NCI-H510A (cell line): ENCODE results near the gene MAB21L2.
A peak's percentile ranks its signal among the peaks of the same experiment; 100 is the strongest.
"Not testable (repeated sequence)": the region's sequence is repeated elsewhere in the genome, so short reads cannot be mapped to it uniquely, and the experiment has no call there.

Source experiments
- DNase-seq: peaks from one replicate; lab custom pipeline; 2025; lab: John Stamatoyannopoulos, UW

The MAB21L2 gene

DNA sequence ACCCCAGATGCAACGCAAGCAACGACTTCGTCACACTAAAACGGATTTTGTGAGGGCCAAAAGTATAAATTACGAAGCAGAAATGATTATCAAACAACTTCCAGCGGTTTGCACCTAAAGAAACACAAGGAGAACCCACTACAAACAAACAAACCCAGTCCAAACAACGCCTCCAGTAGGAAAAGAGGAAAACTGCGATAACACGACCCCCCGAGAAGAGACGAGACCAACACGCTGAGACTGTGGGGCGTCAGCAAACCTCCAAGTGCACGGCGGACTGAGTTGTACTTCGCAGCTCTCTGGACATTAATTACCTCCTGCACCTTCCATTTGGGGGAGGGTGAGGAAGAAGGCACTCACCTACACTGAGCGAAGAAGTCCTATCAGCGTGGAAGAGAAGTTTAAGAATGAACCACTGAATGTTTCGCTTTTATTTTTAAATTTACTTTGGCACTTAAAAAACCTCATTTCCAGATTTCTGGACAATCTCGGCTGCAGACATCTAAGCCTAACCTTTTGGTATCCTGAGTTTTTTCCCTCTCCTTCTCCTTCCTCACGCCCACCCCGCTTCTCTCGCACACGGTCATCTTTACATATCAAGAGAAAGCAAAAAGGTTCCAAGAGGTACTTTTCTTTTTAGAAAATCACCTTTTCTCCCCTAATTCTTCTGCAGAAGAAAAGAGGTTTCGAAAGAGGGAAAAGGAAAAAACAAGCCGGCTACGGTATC, at the start of gene MAB21L2:
Gene MAB21L2 (plus strand): TSS at position 6 of the 727 bp plus-strand sequence. CDS start 879 bp downstream, outside the sequence.
- DNase-seq, result no peak

GRCh38 chr4:150533673-150534072, 48.3 kb upstream of the MAB21L2 start:
- no peak for DNase-seq

DNA sequence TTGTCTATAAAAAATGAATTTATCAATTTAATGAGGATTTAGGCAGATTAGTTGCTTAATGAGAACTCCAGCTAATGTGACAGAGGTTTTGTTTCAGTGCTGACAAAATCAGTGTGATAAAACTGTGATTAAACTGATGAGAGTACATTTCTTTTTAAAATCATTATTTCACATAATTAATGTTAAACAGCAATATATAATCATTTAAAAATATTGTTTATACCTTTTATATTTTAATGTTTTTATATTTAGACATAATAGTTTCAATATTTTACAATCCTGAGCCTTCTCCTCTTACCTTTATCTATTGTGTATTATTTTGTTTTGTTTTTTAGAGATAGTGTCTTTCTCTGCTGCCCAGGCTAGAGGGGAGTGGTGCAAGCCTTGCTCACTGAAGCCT, 47.1 kb upstream of the MAB21L2 start:
- DNase-seq, result no peak

- not testable (repeated sequence) for DNase-seq
These were observed 44.0 kb upstream of the MAB21L2 start for GRCh38 chr4:150537911-150538310.

DNA sequence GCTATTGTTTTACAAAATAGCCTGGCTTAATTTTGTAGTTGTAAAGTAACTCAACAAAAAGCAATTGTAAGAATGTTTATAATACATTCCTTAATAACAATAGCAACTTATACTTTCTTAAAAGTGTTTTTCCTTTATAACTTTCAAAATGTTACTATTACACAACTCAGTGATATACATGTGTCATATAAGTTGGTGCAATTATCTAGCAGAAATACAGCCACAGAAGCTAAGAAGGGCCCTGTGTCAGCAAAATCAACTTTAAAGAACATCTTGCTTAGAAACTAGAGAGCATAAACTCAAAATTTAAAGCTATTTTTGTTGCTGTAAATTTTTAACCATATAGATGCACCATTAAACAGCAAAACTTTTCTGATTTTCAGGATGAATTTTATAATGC, 41.4 kb upstream of the MAB21L2 start:
- DNase-seq, result no peak

DNA sequence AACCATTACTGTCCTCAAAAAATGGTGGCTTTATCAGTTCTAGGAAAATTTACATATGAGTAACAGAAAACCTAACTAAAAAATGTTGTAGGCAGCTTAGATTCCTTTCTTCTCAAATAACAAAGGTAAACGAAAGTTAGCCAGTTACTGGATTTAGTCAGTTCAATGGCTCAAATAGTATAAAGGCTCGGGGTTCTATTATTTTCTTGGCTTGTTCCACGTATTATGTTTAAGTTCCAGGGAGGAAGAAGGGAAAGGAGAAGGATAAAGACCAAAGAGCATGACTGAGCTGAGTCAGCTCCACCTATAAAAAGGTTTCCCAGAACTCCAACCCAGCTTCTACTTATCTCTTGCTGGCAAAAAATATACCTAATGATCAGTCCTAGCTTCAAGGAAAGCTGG, 41.0 kb upstream of the MAB21L2 start:
- no peak for DNase-seq

- no peak for DNase-seq
These were observed 40.3 kb upstream of the MAB21L2 start for GRCh38 chr4:150541681-150542080.

- no peak for DNase-seq
These were observed 38.9 kb upstream of the MAB21L2 start for GRCh38 chr4:150543042-150543441.

GRCh38 chr4:150546286-150546685, 35.7 kb upstream of the MAB21L2 start:
- DNase-seq, result no peak

DNA sequence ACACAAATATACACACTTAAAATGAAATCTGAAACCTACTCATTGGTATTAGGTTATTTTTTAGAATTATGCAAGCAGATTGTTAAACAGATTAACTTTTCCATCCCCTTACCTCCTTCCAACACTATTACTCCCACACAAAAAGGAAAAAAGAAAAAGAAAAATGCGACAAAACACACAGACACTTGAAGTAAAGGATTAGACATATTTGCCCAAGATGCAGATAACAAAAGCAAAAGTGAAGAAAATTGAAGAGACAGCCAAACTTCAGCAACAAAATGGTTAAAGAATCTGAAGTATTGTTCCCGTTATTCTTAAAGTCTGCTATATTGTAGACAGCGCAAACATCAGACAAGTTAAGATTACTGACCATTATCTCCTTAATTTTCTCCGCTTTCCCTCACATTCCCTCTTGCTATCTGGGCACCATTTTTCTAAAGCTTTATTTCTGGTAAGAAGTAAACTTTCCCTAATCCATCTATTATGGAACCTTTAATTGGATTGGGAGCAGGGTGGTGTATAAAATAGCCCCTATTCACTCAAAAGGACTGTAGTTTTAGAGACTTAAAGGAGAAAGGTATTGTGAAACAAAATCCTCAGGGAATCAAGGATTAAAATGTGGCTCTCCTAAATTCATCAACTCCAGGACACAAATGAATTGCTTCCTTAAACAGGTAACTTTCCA, 34.7 kb upstream of the MAB21L2 start:
- no peak for DNase-seq

GRCh38 chr4:150557811-150558210, 24.1 kb upstream of the MAB21L2 start:
- DNase-seq, result not testable (repeated sequence)

GRCh38 chr4:150561143-150561737, 20.7 kb upstream of the MAB21L2 start:
- no peak for DNase-seq

DNA sequence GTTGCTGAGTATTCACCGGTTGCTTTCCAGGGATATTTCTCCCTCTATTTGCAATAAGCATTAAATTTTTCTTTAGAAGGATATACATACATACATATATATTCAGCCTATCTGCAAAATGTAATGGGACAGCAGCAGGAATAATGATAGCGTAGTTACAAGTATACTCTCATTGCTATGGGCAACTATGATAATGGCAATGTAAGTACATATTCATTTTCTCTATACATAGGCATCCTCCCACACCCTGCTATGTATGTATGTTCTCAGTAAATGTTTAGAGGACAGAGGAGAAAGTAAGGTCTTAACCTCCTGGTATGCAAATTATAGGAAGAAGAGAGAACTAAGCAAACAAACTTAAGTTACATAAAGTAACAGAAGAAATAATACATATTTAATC, 19.7 kb upstream of the MAB21L2 start:
- no peak for DNase-seq

DNA sequence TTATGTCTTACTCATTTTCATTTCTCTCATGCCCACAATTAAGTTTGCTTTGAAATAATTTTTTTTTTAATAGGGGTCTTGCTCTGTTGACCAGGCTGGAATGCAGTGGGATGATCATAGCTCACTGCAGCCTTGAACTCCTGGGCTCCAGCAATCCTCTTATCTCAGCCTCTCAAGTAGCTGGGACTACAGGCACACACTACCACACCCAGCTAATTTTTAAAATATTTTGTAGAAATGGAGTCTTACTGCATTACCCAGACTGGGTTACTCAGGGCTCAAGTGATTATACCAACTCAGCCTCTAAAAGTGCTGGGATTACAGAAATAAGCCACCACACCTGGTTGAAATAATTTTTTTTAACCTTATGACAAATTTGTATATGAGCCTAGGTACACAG, 19.2 kb upstream of the MAB21L2 start:
- DNase-seq, result no peak

DNA sequence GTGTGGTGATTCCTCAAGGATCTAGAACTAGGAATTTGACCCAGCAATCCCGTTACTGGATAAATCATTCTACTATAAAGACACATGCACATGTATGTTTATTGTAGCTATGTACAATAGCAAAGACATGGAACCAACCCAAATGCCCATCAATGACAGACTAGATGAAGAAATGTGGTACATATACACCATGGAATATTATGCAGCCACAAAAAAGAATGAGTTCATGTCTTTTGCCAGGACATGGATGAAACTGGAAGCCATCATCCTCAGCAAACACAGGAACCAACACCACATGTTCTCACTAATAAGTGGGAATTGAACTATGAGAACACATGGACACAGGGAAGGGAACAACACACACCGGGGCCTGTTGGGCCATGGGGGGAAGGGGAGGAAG, 17.0 kb upstream of the MAB21L2 start:
- not testable (repeated sequence) for DNase-seq

GRCh38 chr4:150567070-150567469, 14.9 kb upstream of the MAB21L2 start:
- DNase-seq, result no peak

DNA sequence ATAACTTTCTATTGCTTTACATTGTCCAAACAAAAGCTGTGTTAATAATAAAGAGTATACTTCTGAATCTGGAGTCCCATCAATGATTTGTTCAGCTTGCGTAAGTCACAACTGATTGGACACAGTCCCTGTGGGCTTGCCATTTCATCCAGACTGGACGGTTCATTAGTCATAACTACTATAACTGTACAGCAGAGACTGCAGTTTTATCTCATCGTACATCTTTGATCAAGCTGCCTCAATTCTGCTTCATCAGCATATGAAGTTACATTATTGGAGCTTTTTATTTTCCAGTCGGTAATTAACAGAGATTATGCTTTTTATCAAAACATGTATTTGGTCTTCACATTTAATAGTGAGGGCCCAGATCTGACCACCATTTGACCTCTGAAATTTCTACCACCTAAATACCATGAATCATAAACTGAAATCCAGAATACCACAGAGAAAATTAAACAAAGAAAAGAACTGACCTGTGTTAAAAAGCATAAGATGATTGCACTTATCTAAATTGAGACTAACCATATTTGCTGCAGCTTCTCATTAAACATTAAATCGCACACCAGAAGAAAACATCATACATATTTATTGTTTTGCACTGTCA, 12.5 kb upstream of the MAB21L2 start:
- DNase-seq, result no peak

GRCh38 chr4:150569998-150570535, 11.9 kb upstream of the MAB21L2 start:
- no peak for DNase-seq

- DNase-seq, result peak; percentile 4
These were observed 11.1 kb upstream of the MAB21L2 start for GRCh38 chr4:150570862-150571261.

- DNase-seq, result no peak
These were observed 9.0 kb upstream of the MAB21L2 start for GRCh38 chr4:150572704-150573504.

DNA sequence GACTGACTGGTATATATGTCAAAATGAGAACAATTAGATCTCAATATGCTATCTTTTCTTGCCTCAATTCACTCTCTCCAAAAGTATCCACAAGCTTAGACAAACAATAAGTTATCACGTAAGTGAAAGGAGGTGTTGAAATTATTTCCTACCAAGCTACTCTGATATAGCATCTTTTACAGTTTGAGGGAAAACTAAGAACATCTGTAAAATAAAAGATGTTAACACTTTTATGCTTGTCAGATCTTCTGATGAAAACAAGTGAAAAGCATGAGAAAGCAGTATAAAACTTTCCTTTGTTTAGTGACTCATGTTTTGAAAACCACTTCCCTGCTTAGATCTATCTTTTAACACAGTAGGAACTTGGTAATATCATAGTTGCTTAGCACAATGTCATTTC, 8.4 kb upstream of the MAB21L2 start:
- DNase-seq, result no peak

DNA sequence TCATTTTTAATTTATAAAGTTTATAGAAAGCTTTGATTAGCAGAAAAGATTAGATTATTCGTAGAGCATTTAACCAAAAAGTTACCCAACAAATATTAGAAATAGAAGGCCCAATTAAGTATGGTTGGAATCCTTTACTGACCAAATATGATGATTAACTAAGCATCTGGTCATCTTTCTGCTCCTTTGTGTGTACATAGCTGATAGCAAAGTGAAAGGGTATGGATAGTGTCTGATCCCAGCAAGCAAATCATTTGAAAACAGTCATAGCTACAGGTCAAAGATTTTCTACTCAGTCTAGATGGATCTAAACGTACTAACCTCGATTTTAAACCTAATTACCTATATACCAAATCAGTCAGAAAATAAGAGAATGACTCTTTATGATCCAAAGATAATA, 7.3 kb upstream of the MAB21L2 start:
- no peak for DNase-seq
